Measurements from ENCODE around the gene SCAPER.
"Not testable (repeated sequence)": the region's sequence is repeated elsewhere in the genome, so short reads cannot be mapped to it uniquely, and the experiment has no call there.

Gene SCAPER

DNA sequence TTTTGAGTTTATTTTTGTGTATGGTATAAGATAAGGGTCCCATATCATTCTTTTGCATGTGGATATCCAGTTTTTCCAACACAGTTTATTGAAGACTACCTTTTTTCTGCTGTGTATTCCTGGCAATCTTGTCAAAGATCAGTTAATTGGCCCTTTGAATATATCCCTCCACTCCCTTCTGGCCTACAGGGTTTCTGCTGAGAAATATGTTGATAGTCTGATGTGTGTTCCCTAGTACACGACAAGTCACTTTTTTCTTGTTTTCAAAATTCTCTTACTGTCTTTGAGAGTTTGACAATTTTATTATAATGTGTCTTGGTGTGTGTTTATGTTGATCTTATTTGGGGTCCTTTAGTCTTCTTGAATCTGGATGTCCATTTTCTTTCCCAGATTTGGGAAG, 439.4 kb downstream of the SCAPER start:
- no peak for DNase-seq

GRCh38 chr15:76464247-76464646, 440.9 kb downstream of the SCAPER start:
- DNase-seq, result no peak

DNA sequence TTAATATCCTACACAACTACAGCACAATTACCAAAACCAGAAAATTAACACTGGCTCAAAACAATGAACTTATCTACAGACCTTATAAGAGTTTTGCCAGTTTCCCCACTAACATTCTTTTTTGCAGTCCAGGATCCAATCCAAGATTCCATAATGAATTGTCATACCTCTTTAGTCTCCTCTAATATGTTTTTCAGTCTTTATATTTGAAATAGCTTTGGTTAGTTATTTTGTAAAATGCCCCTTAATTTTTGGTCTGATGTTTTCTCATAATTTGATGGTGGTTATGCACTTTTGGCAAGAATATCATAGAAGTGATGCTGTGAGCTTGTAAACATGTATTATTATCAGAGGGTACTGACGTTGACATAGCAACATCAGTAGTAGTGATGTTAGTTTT, 444.3 kb downstream of the SCAPER start:
- DNase-seq, result no peak

DNA sequence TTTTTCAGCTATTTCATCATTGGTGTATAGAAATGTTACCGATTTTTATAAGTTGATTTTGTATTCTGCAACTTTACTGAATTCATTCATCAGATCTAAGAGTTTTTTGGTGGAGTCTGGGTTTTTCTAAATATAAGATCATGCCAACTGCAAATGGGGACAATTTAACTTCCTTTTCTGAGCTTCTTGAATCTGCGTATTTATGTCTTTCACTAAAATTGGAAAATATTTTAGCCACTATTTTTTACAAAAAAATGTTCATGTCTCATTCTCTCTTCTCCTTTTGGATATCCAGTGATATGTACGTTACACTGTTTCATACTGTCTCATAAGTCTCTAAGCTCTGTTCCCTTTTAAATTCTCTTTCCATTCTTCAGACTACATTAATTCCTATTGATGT, 444.8 kb downstream of the SCAPER start:
- no peak for DNase-seq

GRCh38 chr15:76451540-76451939, 453.6 kb downstream of the SCAPER start:
- DNase-seq, result no peak

DNA sequence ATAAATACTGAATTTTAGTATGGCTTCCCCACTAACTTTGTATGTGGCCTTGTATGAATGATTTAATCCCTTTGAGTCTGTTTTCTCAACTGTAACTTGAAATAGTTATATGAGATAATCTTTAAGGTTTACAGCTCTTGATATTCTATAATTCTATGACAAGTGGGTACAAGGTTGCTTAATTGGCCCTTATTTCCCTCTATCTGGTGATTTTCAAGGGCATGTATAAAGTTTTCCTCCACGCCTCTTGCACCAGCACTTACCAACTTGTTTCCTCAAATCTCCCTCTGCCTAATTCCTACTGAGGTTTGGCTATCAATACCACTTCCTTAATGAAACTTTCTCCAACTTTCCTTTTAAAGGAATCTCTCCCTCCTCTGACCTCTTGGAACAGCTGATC, 455.7 kb downstream of the SCAPER start:
- DNase-seq, result no peak

DNA sequence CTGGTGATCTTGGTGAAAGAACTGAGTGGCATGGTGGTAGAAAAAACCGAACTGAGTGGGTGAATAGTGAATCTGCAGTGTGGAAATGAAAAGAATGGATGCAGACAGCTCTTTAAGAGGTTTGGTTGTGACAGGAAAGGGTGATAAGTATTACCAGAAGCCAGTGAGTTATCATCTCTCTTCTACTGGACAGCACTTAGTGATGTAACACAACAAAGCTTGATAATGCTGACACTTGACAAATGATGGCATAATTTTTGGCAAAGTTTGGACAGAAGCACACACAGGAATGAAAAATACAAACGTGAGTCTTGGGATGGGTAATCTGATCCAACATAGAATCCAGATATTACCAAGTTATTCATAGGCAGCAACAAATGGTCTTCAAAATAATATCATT, 456.4 kb downstream of the SCAPER start:
- no peak for DNase-seq

DNA sequence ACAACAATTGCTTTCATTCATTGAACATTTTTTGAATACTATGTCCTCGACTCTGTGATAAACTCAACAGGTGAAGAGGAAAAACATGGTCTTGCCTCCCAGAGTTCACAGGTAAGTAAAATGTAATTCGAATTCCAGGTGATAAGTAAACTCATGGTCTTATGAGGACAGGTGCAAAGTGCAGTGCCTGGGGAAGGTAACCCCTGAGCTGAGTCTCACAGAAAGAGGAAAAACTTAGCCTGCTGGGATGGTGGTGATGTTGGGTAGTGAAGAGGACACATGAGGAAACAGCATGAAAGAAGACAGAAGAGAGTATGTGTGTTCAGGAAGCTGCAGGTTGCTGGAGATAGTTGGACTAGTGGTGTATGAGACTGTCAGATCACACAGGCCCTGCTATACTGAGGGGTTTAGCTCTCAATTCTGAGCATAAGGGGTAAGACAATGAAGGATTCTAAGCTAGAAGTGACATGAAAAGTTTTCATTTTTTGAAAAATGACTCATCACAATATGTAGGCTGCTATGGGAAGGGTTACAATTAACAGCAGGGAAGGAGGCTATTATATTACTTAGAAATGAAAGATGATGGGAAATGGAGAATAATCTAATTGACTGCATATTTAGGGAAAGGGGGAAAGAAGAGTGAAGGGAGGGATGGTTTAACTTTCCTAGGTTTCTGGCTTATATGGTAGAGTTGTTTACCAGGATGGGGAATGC, 457.3 kb downstream of the SCAPER start:
- no peak for DNase-seq

DNA sequence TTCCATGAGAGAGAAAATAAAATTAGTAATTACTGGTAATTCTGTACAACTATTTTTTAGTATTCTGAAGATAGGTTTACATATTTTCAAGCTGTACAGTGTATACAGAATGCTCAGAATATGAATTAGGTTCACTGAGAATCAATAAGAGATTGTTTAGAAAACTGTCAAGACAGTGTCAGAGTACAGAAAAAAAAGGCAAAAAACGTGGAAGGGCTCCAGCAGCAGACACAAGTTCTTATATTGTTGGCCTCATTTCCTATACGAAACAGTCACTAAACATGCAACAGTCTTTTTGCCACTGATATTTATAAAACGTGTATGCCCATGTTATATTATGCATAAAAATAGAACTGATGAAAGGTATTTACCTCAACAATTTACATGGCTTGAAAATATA, 464.7 kb downstream of the SCAPER start:
- DNase-seq, result no peak

- no peak for DNase-seq
These were observed 465.6 kb downstream of the SCAPER start for GRCh38 chr15:76439542-76439941.

GRCh38 chr15:76433798-76434400, 471.2 kb downstream of the SCAPER start:
- no peak for DNase-seq

GRCh38 chr15:76433036-76433435, 472.1 kb downstream of the SCAPER start:
- DNase-seq, result not testable (repeated sequence)

DNA sequence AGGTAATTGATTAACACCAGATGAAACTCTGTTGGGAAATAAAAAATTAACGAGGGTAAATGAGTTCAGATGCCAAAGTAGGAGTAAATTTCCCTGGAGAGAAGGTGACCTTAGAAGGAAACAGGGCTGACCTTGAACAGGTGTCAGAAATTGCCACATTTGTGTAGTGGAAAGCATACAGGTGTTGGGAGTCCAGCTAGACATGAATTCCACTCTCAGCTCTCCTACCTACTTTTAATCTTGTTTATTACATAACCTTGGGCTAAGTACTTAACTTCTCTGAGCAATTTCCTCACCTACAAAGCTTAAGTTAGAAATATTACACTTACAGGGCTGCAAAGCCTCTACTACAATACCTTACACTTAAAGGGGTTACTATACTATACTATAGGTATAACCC, 472.5 kb downstream of the SCAPER start:
- no peak for DNase-seq

GRCh38 chr15:76431971-76432370, 473.2 kb downstream of the SCAPER start:
- no peak for DNase-seq

GRCh38 chr15:76430711-76431110, 474.4 kb downstream of the SCAPER start:
- DNase-seq, result not testable (repeated sequence)

DNA sequence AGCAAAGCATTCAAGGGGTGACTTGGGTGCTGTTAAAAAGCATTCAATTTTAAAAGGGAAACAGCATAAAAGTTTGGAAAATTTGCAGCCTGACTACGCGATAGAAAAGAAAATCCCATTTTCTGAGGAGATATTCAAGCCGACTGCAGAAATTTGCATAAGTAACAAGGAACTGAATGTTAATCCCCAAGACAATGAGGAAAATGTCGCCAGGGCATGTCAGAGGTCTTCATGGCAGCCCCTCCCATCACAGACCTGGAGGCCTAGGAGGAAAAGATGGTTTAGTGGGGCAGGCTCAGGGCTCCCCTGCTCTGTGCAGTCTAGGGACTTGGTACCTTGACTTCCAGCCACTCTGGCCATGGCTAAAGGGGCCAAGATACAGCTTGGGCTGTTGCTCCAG, 475.5 kb downstream of the SCAPER start:
- no peak for DNase-seq

DNA sequence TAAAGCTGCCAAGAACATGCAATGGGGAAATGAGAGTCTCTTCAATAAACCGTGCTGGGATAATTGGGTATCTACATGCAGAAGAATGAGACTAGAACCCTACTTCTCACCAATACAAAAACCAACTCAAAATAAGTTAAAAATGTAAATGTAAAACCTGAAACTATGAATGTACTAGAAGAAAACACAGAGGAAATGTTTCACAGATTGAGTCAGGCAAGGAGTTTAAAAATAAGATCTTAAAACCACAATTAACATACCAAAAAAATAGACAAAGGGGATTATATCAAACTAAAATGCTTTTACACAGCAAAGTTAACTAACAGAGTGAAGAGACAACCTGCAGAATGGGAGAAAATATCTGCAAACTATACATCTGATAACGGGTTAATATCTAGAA, 478.2 kb downstream of the SCAPER start:
- no peak for DNase-seq

- DNase-seq, result no peak
These were observed 486.6 kb downstream of the SCAPER start for GRCh38 chr15:76418352-76419140.

DNA sequence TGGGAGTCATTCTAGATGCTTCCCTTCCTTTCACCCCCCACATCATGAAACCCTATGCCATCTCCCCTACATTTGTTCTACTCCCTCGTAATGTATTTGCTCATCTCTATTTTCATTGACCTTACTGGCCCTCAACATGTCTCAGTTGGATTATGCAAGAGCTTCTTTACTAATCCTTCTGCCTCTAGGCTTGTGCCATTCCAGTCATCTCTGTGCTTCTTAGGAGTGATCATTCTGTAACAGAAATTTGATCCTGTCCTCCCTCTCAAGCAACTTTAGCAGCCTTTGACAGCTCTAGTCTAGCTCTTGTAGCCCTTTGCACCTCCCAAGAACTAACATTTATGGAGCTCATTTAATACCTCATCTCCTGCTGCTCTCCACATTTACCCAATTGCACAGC, 503.9 kb downstream of the SCAPER start:
- no peak for DNase-seq

GRCh38 chr15:76398317-76399104, 506.6 kb downstream of the SCAPER start:
- no peak for DNase-seq

DNA sequence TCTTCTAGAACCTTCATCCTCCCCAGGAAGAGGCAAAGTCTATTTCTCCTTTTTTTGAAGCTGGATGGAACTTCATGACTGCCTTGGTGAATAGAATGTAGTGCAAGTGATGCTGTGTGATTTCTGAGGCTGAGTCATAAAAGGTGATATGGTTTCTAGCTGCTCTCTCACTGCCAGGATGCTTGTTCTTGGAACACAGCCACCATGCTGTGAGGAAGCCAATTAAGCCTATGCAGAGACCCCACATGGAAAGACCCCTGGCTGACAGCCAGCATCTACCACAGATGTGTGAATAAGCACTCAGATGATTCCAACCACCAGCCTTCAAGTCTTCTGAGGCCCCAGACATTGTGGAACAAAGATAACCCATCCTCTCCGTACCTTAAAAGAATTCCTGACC, 511.5 kb downstream of the SCAPER start:
- DNase-seq, result no peak

DNA sequence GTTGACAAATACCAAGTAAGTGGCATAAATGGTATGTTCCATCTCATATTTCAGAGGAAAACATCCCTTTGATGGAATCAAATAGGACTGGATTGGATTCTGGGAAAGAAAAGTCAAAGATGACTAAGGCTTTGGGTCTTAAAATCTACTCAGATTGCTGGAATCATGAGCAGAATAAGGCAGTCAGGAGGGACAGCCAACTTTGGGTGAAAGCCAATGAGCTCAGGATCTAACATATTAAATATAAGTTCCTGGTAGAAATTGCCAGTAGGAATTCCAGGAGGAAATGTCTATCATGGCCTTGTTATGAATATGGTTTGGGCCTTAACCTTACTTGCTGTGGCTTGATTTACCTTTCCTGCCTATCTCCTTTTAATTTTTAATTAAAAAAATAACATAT, 513.3 kb downstream of the SCAPER start:
- DNase-seq, result no peak

- no peak for DNase-seq
These were observed 513.8 kb downstream of the SCAPER start for GRCh38 chr15:76391309-76391708.

All from CD4-positive, alpha-beta T cell treated with Interferon alpha-2 for 1 hour (primary cell).